Stimulated activated CD8-positive, alpha-beta memory T cell treated with anti-CD3 and anti-CD28 coated beads, Interleukin-12 subunit alpha, Interleukin-12 subunit beta, amount 100 ng/mL, for 24 hours (primary cell): ENCODE data around the gene GDA.

Source experiments
- DNase-seq: peaks from one replicate; pipeline ENCODE4 v3.0.0-alpha.2; 2020; ENCODE audit errors: extremely low read depth

GDA gene

GRCh38 chr9:72149231-72149975 lies at the start of gene GDA:
TSS of gene GDA (plus strand) at chr9:72149440. CDS start at chr9:72149560, 120 bp downstream.
- DNase-seq: no peak

GRCh38 chr9:72102520-72102919 lies 46.7 kb upstream of the GDA start:
- DNase-seq: no peak

DNA sequence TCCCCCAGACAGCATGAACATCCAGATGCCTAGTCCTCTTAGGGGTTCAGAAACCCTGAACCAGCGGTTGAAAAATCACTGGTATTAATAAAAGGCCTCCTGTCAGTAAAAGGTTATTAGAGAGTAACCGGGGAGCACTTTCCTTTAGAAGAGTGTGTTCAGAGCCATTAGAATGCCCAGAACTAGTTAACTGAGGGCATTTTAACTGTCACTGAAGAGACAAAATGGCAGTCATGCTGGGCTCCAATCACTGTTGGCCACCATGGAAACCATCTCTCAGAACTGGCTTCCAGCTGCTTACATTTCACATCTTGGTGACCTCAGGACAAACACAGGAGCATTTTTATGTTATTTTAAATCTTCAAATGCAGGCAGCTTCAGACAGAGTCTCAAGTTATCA lies 36.2 kb upstream of the GDA start:
- DNase-seq: no peak

DNA sequence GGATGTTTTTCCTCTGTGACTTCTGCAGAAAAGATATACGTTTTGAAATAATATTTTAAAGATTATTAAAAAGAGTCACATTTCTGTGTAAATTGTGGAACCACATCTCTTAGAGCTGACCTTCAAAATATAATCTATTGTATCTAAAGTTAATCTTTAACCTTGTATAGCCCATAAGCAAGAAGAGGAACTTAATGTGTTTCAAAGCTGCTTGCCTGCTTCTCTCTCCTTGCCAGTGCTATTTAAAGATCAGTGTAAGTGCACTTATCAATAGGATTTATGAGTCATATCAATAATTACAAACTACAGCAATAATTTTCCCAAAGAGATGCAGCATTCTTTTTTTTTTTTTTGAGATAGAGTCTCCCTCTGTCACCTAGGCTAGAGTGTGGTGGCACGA lies 29.4 kb upstream of the GDA start:
- no peak for DNase-seq

GRCh38 chr9:72124947-72125346 lies 24.3 kb upstream of the GDA start:
- no peak for DNase-seq

DNA sequence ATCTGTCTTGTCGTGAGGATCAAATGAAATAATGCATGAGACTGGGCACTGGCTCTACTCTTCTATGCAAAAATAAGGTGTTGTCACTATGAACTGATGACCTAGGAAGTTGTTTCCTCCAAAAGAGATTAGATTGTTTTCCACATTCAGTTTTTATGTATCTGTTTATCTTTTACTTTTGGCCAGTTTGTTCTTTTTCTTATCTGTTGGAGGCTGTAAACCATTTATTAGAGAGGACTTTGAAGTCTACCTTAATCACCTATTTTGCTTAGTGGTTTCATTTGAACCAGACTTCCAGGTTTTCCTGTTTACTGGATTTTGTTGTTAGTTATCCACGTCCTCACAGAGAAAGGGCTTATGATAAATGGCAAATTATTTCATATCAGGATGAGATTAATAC lies 21.5 kb upstream of the GDA start:
- no peak for DNase-seq

GRCh38 chr9:72128526-72128925 lies 20.7 kb upstream of the GDA start:
- no peak for DNase-seq

DNA sequence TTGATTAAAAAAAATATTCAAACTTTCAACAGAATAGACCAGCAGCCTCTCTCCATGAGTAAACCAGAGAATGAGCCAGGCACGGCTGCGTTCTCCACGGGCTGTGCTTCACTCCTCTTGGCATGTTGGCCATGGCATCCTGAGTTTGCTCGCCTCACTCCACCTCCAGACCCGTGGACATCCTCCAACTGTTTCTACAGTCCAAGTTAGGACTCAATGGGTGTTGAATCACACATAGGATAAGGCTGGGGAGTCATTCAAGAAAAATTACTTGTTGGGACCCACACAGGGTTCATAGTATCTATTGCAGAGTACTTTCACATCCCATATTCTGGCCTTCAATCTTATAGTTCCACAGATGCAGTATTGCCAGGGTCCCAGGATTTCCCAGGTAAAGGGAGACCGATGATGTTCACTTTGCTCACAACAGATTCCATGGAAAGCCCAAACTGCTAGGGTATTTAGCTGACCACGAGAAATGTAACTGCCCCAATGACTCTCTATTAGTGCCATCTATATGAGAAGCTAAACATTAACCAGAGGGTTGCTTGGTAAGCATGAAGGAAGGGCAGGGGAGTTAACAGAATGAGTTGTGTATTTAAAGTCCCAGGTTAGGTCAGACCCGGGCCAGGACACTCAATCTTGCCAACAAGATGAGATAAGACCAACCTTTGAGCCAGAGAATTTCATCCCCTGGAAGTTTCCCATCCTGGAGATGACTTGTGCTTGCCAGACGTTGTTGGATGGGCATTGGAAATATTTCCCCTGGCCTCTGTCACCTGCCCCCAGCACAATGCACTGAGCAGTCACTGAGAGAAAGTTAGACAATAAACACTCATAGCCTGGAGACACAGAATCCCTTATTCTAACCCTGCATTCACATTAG lies 19.7 kb upstream of the GDA start:
- DNase-seq: no peak

GRCh38 chr9:72130321-72130720 lies 18.9 kb upstream of the GDA start:
- no peak for DNase-seq

DNA sequence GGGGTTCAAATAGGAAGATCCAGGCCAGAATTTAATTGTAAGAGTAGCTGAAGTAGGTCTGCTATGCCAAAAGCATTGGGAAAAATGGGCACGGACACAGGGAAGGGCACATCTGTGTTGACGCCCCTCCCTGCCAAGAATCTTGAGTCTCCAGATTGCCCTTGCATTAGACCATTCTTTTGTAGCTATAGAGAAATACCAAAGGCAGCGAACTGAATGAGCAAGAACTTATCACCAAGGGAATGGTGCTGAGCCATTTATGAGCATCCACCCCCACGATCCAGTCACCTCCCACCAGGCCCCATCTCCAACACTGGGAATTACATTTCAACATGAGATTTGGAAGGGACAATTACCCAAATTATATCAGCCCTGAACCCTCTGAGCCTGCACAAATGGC lies 18.0 kb upstream of the GDA start:
- DNase-seq: no peak

GRCh38 chr9:72132052-72132451 lies 17.2 kb upstream of the GDA start:
- DNase-seq: no peak

DNA sequence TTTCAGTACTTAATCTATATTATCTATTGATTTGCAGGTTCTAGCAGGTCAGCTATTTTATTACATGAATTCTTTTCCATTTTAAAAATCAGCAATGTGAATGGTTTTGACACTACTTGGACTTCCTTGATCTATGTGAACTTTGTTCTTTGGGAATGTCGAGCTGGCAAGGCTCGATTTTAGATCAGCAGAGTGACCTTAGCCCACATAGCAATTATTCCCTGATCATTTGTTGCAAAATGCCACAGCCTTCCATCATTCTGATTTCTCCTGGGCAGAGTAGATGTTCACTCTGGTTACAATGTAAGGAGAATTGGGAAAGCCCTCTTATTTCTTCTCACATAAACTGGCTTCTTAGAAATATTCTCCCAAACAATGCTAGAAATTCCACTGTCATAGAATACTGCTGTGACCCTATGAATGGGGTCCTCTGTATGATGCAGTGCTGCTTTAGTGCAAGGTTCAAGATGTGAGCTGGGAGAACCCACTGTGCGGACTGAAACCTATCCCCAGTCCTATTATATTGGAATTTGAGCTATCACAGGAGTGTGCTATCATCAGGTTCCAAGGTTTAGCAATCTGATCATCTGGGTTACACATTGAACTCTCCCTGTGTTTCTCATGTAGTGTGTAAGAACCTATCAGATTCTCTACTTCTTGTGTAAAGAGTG lies 15.7 kb upstream of the GDA start:
- no peak for DNase-seq

GRCh38 chr9:72134801-72135200 lies 14.4 kb upstream of the GDA start:
- DNase-seq: no peak

GRCh38 chr9:72137697-72138365 lies 11.4 kb upstream of the GDA start:
- DNase-seq: no peak

- DNase-seq: no peak
These were observed 10.0 kb upstream of the GDA start for GRCh38 chr9:72139226-72139625.

DNA sequence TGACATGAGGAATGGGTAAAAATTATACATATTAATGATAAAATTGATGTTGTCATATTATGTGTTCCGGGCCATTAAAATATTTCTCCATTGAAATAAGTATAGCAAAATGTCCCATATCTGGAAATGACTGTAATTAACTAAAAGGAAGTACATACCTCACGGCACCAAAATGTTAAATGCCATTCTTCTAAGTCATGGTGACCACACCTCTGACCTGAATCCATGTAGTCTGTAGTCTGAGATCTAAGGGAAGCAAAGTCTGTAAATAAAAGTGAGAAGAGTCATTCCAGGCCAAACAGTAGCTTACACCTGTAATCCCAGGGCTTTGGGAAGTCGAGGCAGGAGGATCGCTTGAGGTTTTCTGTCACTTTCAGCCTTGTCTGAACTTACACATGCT lies 8.7 kb upstream of the GDA start:
- no peak for DNase-seq

DNA sequence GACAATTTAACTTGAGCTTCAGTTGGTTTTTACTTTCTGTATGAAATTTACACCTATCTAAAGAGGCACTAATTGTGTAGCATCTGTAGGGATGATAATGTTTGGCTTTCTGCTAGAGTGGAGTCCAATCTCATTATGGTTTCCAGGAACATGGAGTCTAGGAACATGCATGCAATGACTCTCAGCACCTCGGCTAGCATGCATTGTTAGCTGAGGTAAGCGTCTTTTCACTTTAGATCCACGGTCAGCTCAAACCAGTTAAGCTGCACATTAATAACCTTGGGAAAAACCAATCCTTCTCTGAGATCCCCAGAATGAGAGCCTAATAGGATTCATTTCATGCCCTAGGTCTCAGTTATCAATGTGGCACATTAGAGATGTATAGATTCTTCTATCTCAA lies 7.8 kb upstream of the GDA start:
- no peak for DNase-seq

DNA sequence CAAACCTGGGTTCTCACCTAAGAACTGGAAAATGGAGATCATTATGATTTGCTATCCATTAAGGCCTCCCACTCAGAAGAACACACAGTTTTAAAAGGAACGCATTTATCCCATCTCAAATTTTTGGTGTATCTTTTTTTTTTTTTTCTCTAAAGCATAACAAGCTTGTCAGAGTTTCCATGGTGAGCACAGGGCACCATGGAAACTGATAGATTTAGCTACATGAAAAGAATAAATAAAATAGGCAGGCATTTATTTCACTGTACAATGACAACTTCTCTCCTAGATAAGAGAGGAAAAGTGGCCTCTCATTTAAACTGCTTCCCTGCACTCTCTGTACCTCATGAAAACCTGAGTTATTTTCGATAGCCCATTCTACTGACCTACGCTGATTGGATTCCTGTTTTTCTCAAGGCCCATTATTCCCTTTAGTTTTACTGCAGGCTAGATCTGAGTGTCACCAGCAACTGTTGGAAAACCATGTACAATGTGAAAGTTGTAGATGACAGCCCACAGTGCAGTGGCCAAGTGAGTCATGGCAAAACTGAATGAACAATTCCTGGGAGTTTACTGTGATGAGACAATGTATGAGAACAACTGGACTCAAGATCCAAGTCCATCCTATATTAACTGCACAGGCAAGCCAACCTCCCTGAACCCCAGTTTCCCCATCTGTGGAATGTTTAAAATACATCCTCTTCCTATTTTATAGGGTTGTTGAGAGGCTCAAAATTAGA lies 4.3 kb upstream of the GDA start:
- DNase-seq: no peak

DNA sequence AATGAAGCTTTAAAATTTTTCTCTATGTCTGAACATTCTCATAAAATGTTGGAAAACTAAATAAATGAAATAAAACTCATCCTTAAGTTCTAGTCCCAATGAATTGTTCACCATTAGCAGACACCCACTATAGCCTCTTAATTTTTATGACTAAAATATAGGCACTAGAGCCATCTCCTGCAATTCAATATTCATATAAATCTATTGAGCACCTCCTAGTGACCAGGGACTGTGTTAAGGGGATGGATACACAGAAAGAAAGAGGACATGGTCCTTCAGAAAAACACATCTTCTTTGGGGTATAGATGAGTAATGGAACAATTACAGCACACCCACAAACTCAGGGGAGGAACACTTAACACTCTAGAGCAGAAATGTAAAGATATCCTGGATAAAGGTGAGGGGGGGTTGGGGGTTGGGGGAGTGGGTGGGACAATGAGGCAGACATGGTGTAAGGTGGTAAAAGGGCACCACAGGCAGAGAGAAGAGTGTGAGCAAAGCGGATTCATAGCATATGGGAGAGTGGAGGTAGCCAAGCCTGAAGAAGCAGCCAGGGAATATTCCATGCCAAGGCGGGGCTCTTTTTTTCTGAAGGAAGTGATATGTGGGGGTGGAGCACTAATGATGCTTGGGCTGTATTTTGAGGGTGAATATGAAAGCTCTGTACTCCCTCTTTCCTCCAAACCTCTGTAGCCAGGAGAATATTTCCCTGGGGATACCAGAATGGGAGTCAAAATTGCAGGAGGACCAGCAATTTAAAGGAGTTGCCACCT lies 3.3 kb upstream of the GDA start:
- no peak for DNase-seq

GRCh38 chr9:72147676-72148075 lies 1.6 kb upstream of the GDA start:
- DNase-seq: no peak

DNA sequence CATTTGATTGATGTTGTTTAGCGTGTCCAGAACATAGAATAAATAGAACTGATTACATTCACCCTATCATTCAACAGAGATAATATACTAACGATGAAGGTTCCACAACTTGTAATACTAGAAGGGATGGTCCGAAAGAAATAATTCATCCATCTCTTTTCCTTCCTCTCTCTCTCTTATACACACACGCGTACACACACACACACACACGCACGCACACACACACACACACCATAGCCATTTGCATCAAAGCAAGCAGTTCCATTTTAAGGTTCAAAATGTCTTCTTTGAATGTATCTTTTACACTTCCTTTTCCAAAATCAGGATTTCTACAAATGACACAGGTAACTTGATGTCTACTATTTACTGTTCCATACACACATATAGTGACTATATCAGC lies 887 bp downstream of the GDA start:
- no peak for DNase-seq
